HFF-Myc (cell line): ENCODE measurements around the gene RYR2.

Experiments
- DNase-seq: peaks from one replicate; pipeline ENCODE4 v3.0.0-alpha.2; 2011; ENCODE audit warnings: low read depth; ENCODE audit errors: extremely low read depth
- H3K4me3 ChIP-seq: replicated peaks from 2 replicates; pipeline ENCODE4 v1.5.1; 2011; ENCODE audit warnings: low read depth, mild to moderate bottlenecking, control low read depth, low read length
- TF ChIP-seq, protein P1 (sequence below): IDR thresholded peaks from 2 replicates; pipeline ENCODE4 v1.5.1; 2012; ENCODE audit warnings: mild to moderate bottlenecking, low read depth, low read length, control low read depth; ENCODE audit errors: missing control alignments

Gene RYR2

DNA sequence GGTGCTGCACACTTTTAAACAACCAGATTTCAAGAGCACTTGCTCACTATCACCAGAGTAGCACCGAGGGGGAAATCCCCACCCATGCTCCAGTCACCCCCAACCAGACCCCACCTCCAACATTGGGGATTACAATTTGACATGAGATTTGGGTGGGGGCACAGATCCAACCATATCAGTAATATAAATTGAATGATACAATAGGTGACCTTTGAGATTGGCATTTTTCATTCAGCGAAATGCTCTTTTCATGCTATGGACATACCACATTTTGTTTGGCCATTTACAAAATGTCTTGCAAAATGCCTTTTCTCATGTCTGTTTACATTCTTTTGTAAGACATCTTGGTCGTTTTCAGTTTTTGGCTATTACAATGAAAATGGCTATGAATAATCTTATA is 23.9 kb downstream of the RYR2 start:
- DNase-seq = no peak
- TF ChIP-seq, protein P1, sequence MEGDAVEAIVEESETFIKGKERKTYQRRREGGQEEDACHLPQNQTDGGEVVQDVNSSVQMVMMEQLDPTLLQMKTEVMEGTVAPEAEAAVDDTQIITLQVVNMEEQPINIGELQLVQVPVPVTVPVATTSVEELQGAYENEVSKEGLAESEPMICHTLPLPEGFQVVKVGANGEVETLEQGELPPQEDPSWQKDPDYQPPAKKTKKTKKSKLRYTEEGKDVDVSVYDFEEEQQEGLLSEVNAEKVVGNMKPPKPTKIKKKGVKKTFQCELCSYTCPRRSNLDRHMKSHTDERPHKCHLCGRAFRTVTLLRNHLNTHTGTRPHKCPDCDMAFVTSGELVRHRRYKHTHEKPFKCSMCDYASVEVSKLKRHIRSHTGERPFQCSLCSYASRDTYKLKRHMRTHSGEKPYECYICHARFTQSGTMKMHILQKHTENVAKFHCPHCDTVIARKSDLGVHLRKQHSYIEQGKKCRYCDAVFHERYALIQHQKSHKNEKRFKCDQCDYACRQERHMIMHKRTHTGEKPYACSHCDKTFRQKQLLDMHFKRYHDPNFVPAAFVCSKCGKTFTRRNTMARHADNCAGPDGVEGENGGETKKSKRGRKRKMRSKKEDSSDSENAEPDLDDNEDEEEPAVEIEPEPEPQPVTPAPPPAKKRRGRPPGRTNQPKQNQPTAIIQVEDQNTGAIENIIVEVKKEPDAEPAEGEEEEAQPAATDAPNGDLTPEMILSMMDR = no peak
- no peak overlapping the region for H3K4me3 ChIP-seq

DNA sequence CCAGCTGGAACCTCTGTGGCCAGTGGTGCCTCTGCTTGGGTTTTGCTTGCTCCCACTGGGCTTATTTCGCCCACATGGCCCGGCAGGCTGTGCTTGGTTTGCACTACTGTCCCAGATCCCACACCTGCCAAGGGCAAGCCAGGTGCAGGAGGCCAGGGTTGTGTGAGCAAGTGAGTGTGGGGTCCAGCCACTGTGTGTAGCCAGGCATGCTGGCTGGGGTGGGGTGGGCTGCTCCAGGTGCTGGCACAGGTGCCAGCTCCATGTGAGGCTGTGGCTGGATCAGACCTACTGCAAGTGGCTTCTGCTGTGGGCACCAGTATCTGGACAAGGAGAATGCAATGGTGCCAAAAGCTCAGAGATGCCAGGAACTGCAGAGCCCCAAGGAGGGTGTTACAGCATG is 28.5 kb downstream of the RYR2 start:
- no peak for DNase-seq
- no peak overlapping the region for H3K4me3 ChIP-seq
- TF ChIP-seq, protein P1 = no peak

DNA sequence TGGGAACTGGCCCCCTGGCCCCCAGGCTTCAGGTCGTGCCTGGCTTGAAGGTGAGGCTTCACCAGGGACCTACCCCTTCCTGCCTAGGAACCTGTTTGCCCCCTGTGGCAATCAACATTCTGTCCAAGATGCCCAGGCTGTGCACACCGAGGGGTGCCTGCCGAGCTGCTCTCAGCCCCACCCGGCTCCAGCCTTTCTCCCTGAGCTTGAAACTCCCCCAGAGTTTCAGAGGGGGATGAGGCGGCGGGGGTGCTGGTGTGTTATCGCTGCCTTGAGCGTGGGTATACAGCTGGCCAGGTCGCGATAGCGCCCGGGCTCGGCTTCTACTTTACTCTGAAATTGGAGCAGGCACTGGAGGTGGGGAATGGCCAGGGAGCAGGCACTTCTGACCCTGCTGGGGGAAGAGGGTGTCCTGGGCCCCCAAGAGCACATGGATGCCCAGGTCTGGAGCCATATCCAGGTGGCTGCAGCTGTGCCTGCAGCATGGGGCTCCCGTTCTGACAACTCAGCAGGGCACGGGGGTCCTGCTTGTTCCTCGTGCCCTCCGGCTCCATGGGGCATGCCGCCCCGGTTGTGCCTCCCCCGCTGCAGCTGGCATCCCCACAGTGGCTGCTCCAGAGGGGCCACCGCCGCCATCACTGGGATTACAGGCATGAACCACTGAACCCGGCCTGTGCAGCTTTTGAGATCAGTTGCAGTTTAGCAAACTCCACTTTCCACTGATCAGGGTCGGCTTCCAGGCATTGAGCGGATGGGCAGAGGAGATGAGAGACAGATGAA is 29.8 kb downstream of the RYR2 start:
- no peak overlapping the region for H3K4me3 ChIP-seq
- no peak for DNase-seq
- TF ChIP-seq, protein P1 = no peak

DNA sequence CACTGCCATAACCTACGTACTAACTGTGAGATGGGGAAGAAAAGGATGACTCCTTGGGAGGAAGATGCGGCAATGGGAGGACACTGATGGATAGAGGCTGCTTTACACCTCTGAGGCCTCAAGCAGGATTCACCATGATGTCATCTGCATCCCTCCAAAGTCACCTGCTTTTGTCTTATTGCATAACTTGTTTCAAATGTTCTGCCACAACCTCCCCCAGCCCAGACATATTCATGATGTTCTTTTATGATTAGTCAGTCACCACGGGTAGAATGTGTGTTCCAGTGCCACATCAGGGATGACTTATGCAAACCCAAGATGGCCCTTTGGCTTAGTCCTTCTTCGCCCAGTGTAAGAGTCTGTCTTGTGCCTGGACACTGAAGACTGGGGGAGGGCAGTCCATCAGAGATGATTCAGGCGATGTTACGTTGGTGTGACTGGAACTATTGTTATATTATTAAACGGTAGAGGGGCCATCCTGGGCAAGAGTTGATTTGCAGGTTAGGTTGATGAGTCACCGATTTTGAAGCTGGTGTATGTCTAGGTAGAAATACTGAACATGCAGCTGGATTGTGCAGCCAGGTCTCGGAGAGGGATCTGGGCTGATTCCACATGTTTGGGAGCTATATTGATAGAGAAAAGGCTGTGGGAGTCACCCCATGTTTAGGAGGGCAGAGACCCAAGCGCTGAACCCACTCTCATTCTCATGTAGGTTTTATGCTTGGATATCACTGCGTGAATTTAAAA is 32.6 kb downstream of the RYR2 start:
- TF ChIP-seq, protein P1 = no peak
- DNase-seq = no peak
- no peak overlapping the region for H3K4me3 ChIP-seq

DNA sequence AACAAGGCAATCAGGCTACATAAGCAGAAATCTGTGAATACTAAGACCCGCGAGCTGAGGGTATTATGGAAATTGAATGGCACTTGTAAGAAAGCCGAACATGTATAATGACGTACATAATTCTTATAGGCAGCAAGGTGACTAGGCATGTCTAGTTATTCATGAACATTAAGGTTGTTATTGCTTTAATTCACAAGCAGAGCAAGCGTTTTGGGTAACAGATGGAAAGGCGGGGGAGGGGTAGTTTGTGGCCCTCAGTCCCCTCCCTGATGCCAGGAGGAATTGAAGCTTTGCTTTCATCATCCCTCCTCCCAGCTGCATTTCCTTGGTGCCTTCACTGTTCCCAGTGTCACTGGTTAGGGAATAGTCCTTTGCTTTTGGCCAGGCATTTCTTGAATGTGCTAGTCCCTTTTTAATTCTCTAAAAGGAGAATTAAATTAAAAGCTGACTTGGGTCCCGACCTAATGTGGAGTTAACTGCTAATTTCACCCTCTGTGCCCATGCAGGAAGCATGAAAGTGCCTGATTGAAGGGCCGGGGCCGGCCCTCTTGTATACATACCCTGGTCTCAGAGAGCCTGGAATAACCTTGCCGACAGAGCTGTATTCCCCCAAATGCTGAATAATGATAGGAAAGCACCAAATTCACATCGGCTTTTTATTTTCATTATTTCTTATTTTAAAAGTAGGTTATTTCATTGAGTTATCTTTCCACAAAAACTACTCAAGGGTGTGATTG is 42.5 kb downstream of the RYR2 start:
- no peak for DNase-seq
- TF ChIP-seq, protein P1 = no peak
- H3K4me3 ChIP-seq = no peak overlapping the region

DNA sequence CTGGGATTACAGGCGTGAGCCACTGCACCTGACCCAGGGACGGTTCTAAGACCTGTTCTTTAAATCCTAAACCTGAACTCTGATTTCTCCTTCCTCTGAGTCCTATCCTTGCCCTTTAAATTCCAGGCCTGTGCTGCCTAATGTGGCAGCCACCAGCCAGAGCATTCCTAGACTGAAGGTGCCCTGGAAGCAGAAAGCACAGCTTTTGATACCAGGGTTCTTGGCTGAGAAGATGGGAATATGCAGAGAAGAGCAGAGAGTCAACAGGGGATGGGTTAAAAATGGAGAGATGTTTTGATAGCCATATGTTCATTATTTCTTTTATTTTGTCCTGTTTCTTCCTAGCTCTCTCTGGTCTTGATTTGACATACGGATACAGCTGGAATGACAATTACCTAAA is 49.7 kb downstream of the RYR2 start:
- H3K4me3 ChIP-seq = no peak overlapping the region
- DNase-seq = no peak
- TF ChIP-seq, protein P1 = no peak
